Neural cell (in vitro differentiated cells): ENCODE measurements around the gene MYLK.

Experiments used
- MXI1 ChIP-seq: fragments of 450-650 bp; conservative IDR thresholded peaks from 2 replicates; pipeline ENCODE4 v1.6.1; 2014; ENCODE audit warnings: antibody characterized with exemption, mild to moderate bottlenecking; ENCODE audit not compliant: poor library complexity, severe bottlenecking
- REST ChIP-seq: IDR thresholded peaks from 2 replicates; pipeline ENCODE4 v1.6.1; 2012; ENCODE audit warnings: borderline replicate concordance

DNA sequence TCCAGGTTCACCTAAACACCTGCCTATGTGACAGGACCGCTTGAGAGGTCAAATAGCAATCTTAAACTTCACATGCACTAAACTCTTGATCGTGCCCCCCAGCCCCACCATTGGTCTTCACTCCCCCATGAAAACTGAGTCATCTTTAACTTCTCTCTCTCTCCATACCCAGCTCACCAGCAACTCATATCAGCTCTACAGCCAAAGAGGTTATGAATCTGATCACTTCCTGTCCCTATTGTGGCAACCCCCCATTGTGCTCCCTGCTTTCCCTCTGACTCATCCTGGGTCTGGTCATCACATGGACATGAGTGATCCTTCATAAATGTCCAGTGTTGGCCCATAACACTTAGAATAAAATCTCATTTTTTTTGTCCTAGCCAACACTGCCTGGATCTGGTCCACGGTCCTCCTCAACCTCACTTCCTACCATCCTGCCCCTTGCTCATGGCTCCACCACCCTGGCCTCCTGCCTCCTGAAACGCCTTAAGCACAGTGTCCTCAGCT, 195.8 kb downstream of the MYLK start:
- TF ChIP-seq MXI1: no peak
- no peak for TF ChIP-seq REST
